GM19025 (cell line): Measurements from ENCODE around the gene INAVA.

Source experiments
- ATAC-seq: cut with Tn5 transposase; IDR thresholded peaks from one replicate; pipeline ENCODE4 v1.9.1; 2021; ENCODE audit warnings: mild to moderate bottlenecking, low read depth, moderate library complexity; ENCODE audit not compliant: unreplicated experiment

Gene INAVA

GRCh38 chr1:200894712-200895442, at the start of gene INAVA:
Gene INAVA, plus strand, starts transcription at chr1:200894900. Its CDS starts 3,501 bp downstream, at chr1:200898401.
- ATAC-seq = no peak

- no peak for ATAC-seq
These were observed 49.3 kb upstream of the INAVA start for GRCh38 chr1:200845360-200845759.

- no peak for ATAC-seq
These were observed 48.3 kb upstream of the INAVA start for GRCh38 chr1:200846398-200846797.

GRCh38 chr1:200849430-200849829, 45.3 kb upstream of the INAVA start:
- no peak for ATAC-seq

GRCh38 chr1:200850554-200850953, 44.1 kb upstream of the INAVA start:
- ATAC-seq = no peak

GRCh38 chr1:200856716-200857357, 37.9 kb upstream of the INAVA start:
- no peak for ATAC-seq

- no peak for ATAC-seq
These were observed 36.9 kb upstream of the INAVA start for GRCh38 chr1:200857804-200858203.

- no peak for ATAC-seq
These were observed 32.6 kb upstream of the INAVA start for GRCh38 chr1:200861937-200862647.

- no peak for ATAC-seq
These were observed 31.8 kb upstream of the INAVA start for GRCh38 chr1:200862713-200863415.

GRCh38 chr1:200866116-200866515, 28.6 kb upstream of the INAVA start:
- no peak for ATAC-seq

- ATAC-seq = peak; percentile 66
These were observed 28.2 kb upstream of the INAVA start for GRCh38 chr1:200866521-200866920.

- ATAC-seq = no peak
These were observed 27.5 kb upstream of the INAVA start for GRCh38 chr1:200867018-200867811.

GRCh38 chr1:200869376-200869752, 25.3 kb upstream of the INAVA start:
- ATAC-seq = no peak

GRCh38 chr1:200869753-200870391, 24.8 kb upstream of the INAVA start:
- peak; percentile 44 for ATAC-seq

GRCh38 chr1:200872446-200873115, 22.1 kb upstream of the INAVA start, which contains the start of gene GPR25:
Gene GPR25, plus strand, starts transcription at chr1:200872981. Its CDS starts 57 bp downstream, at chr1:200873038.
- no peak for ATAC-seq

GRCh38 chr1:200873116-200873670, 21.5 kb upstream of the INAVA start:
- no peak for ATAC-seq

- no peak for ATAC-seq
These were observed 20.9 kb upstream of the INAVA start for GRCh38 chr1:200873671-200874397.

- no peak for ATAC-seq
These were observed 20.0 kb upstream of the INAVA start for GRCh38 chr1:200874694-200875093.
